ENCODE measurements around the gene SEMA6D.
"Not testable (repeated sequence)": the region's sequence is repeated elsewhere in the genome, so short reads cannot be mapped to it uniquely, and the experiment has no call there.

The SEMA6D gene

DNA sequence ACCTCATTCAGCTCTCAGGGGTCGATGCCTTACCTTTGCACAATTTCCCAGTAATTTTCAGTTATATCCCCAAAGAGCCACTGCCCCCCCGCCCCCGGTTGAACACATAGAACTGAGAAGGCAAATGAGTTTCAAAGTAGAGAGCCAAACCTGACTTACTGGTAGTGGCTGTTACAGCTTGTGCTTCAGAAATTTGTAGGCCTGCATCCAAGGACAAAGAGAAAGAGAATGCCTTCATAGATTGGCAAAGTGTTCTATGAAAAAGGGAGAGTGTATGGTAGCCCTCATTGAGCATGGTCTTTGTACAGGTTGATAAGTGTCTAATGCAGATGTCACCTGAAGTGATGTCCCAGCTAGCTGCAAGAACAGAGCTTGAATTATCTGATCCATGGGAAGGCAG lies 13.9 kb downstream of the SEMA6D start:
- TF ChIP-seq, protein P1, sequence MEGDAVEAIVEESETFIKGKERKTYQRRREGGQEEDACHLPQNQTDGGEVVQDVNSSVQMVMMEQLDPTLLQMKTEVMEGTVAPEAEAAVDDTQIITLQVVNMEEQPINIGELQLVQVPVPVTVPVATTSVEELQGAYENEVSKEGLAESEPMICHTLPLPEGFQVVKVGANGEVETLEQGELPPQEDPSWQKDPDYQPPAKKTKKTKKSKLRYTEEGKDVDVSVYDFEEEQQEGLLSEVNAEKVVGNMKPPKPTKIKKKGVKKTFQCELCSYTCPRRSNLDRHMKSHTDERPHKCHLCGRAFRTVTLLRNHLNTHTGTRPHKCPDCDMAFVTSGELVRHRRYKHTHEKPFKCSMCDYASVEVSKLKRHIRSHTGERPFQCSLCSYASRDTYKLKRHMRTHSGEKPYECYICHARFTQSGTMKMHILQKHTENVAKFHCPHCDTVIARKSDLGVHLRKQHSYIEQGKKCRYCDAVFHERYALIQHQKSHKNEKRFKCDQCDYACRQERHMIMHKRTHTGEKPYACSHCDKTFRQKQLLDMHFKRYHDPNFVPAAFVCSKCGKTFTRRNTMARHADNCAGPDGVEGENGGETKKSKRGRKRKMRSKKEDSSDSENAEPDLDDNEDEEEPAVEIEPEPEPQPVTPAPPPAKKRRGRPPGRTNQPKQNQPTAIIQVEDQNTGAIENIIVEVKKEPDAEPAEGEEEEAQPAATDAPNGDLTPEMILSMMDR (IDR thresholded peaks at IDR 0.05; ENCODE audit: low read depth, low read length) = no peak
- peaks cover 70% of the 10 kb centered on the region for H3K36me3 ChIP-seq
- DNase-seq = no peak
- no peaks in the 10 kb centered on the region for H3K9me3 ChIP-seq (ENCODE audit: severe bottlenecking)
- no peak overlapping the region for H3K4me3 ChIP-seq (ENCODE audit: low read depth, low read length)
- H3K27ac ChIP-seq = no peak overlapping the region
- no peaks in the 10 kb centered on the region for H3K27me3 ChIP-seq (ENCODE audit: insufficient read depth, low read depth, severe bottlenecking)

DNA sequence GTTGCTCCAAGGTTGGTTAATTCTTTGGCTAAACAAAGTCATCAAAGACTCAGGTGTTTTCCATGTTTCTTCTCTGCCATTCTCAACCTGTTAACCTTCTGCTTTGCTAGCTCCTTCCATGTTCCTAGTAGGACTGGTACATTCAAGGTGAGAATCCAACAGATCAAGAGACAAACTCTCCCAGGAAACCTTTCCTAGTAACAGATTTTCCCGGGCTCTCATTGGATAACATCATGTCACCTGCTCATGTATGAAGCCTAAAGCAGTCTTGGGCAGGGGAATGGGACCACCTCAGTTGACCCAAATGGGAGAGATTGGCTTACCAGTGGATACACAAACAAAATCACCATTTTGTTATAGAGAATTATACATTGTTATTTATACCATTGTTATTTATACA lies 14.9 kb downstream of the SEMA6D start:
- no peak overlapping the region for H3K27ac ChIP-seq
- H3K36me3 ChIP-seq = peaks cover 61% of the 10 kb centered on the region
- H3K27me3 ChIP-seq (ENCODE audit: insufficient read depth, low read depth, severe bottlenecking) = no peaks in the 10 kb centered on the region
- no peak for DNase-seq
- TF ChIP-seq, protein P1 (IDR thresholded peaks at IDR 0.05; ENCODE audit: low read depth, low read length) = no peak
- no peak overlapping the region for H3K4me3 ChIP-seq (ENCODE audit: low read depth, low read length)
- no peaks in the 10 kb centered on the region for H3K9me3 ChIP-seq (ENCODE audit: severe bottlenecking)

DNA sequence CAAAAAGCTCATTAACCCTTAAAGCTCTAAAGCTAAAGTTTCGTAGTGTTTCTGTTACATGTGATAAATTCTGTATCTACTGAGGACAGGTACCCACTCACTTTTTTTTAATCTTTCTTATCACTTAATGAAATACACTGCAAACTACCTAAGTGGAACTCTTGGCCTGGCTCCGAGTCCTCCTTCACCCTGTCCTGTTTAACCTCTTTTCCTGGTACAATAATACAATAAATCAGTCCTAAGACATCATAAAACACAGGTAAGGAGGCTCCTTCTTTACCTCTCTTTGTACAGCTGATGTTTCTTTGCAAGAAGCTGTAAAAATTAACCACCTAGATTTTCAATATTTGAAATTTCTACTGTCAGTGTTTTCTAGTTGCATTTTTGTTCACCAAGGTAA lies 15.8 kb downstream of the SEMA6D start:
- H3K27ac ChIP-seq = no peak overlapping the region
- no peaks in the 10 kb centered on the region for H3K27me3 ChIP-seq (ENCODE audit: insufficient read depth, low read depth, severe bottlenecking)
- no peak for DNase-seq
- H3K9me3 ChIP-seq (ENCODE audit: severe bottlenecking) = no peaks in the 10 kb centered on the region
- H3K4me3 ChIP-seq (ENCODE audit: low read depth, low read length) = no peak overlapping the region
- peaks cover 60% of the 10 kb centered on the region for H3K36me3 ChIP-seq
- TF ChIP-seq, protein P1 (IDR thresholded peaks at IDR 0.05; ENCODE audit: low read depth, low read length) = no peak

DNA sequence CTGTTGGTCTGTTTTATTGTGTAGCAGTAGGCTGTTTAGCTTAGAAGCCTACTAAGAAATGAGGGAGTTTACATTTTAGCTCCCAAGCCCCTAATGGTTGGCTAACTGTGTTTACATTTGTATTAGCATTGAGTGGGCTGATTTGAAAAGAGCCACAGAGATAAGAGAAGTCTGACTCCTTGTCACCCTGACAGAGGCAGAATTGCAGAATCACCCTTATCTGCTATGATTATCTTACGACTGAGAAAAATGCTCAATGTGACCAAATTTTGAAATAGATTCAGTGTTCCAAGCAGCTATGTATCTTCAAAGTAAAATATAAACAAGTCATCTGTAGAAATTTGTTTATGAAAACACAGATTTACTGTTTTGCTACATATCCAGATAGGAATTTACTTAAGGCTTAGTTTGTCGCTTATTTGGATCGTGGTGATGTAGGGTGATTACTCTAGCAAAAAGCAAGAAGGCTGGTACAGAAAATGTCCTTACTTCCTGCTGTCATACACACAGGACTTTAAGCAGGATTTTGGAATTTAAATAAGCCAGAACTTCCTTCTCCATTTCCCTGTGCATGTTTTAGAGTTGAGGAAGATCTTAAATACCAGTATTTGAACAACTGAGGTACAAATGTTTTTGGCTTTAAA lies 19.0 kb downstream of the SEMA6D start:
- Histone ChIP-seq H3K27ac (peak overlapping the region; percentile 27; the same call in 1 of the 2 replicates), H3K4me3 (ENCODE audit: low read depth, low read length) (no peak overlapping the region), H3K27me3 (ENCODE audit: insufficient read depth, low read depth, severe bottlenecking) (no peaks in the 10 kb centered on the region), H3K9me3 (ENCODE audit: severe bottlenecking) (no peaks in the 10 kb centered on the region), H3K36me3 (peaks cover 51% of the 10 kb centered on the region)
- DNase-seq = no peak
- TF ChIP-seq, protein P1 (IDR thresholded peaks at IDR 0.05; ENCODE audit: low read depth, low read length) = no peak

DNA sequence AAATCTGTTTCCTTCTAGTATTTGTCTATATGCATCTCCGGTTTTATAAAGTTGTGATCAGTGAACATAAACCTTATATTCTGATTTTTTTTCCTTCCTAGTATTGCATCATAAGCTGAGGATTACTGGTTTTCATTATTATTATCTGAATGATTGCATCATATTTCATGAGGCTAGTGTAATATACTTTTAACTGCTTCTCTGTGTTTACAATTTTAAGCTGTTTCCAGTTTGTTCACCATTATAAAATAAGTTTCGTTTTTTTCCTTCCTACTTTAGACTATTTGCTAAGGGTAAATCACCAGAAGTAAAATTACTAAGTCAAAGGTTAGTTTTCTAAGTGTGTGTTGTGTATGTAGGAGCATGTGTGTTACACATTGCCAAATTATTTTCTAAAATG lies 20.2 kb downstream of the SEMA6D start:
- Histone ChIP-seq H3K4me3 (ENCODE audit: low read depth, low read length) (no peak overlapping the region), H3K27me3 (ENCODE audit: insufficient read depth, low read depth, severe bottlenecking) (no peaks in the 10 kb centered on the region), H3K36me3 (peaks cover 41% of the 10 kb centered on the region), H3K9me3 (ENCODE audit: severe bottlenecking) (no peaks in the 10 kb centered on the region), H3K27ac (0 out of 2 replicates have a peak overlapping the region, but pooled peaks have one; percentile 37)
- TF ChIP-seq, protein P1 (IDR thresholded peaks at IDR 0.05; ENCODE audit: low read depth, low read length) = no peak
- no peak for DNase-seq

DNA sequence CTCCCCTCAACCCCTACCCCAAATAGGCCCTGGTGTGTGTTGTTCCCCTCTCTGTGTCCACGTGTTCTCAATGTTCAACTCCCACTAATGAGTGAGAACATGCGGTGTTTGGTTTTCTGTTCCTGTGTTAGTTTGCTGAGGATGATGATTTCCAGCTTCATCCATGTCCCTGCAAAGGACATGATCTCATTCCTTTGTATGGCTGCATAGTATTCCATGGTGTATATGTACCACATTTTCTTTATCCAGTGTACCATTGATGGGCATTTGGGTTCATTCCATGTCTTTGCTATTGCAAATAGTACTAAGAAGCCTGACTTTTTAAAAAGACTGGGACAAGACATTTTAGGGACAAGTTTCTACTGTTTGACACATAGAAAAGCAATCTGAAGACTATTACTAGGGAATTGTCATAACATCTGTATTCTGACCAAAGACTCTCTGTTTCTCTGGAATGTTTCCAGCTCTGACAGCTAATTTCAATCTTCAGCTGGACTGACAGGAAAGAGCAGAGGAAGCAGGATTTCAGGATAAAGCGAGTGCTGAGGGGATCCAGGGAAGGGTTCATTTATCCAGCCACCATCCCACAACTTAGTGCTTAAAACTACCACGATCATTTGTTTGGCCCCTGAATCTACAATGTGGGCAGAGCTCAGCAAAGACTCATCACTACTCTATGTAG lies 21.0 kb downstream of the SEMA6D start:
- not testable (repeated sequence) for H3K27me3 ChIP-seq (ENCODE audit: insufficient read depth, low read depth, severe bottlenecking); H3K9me3 ChIP-seq (ENCODE audit: severe bottlenecking); H3K4me3 ChIP-seq (ENCODE audit: low read depth, low read length); H3K27ac ChIP-seq; DNase-seq
- peaks cover 43% of the 10 kb centered on the region for H3K36me3 ChIP-seq

Measured in WERI-Rb-1 (cell line).